ENCODE measurements around the gene DHX29. TPM values are rescaled to one million over a fixed set of nuclear protein-coding genes. Genes with fewer than 3 reads are reported as not detected.
A peak's percentile ranks its signal among the peaks of the same experiment; 100 is the strongest.

The DHX29 gene
- total RNA-seq, 1 experiment from 2014 or later, result 30.3 TPM

DNA sequence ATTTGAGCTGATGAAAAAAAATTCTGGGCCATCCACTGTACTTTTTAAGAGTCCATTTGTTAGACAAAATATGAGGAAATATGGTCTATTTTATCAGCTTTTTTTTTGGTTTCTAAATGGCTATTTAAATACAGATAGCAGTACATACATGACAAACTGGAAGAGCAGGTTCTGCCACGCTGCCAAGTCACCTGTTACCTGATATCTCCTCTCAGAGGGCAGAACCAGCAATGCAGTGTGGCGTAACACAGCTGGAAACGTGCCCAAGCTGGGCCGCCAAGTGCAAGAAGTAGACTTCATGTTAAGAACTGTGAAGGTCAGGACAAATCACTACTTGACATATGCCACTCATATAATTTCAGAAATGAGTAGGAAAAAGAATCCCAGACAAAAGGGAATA, 88.5 kb downstream of the DHX29 start:
- no peak overlapping the region for H3K27ac ChIP-seq (ENCODE audit: insufficient read length, low read depth, low read length)
- H3K14ac ChIP-seq (ENCODE audit: insufficient read depth, low read length), result no peak overlapping the region
- no peak overlapping the region for H2AK5ac ChIP-seq (ENCODE audit: insufficient read length, low read length)
- Mint-ChIP-seq H3K9me3 (peaks cover 2 to 13% of the 10 kb centered on the region in 2 experiments; a peak in 2 of 5 replicates), H3K4me3 (no peak overlapping the region), H3K27me3 (ENCODE audit: low read depth) (peaks cover 73% of the 10 kb centered on the region), H3K36me3 (ENCODE audit: insufficient read depth in 1 of 3, low read depth in 3 of 3) (no peaks in the 10 kb centered on the region; a peak in 1 of 7 replicates), H3K4me1 (peaks cover 22 to 29% of the 10 kb centered on the region in 2 experiments), H3K27ac (no peak overlapping the region)
- no peak overlapping the region for H2BK5ac ChIP-seq (ENCODE audit: insufficient read length, low read length)
- H4K5ac ChIP-seq (ENCODE audit: insufficient read length, low read depth, low read length), result no peak overlapping the region
- no peak overlapping the region for H4K91ac ChIP-seq (ENCODE audit: insufficient read length, low read depth, low read length)
- no peak overlapping the region for H2BK12ac ChIP-seq (ENCODE audit: insufficient read length, low read depth, low read length)
- H2BK20ac ChIP-seq (ENCODE audit: low read depth, low read length, poor library complexity, severe bottlenecking), result no peak overlapping the region
- H4K8ac ChIP-seq (replicated peaks; ENCODE audit: insufficient read length, low read depth, low read length), result no peak overlapping the region
- no peaks in the 10 kb centered on the region for H3K23me2 ChIP-seq (ENCODE audit: insufficient read length, low read depth, low read length, poor library complexity, severe bottlenecking)
- H3K9ac ChIP-seq (ENCODE audit: extremely low read depth, insufficient read length, low read length), result no peak overlapping the region
- H3K23ac ChIP-seq (ENCODE audit: insufficient read length, low read depth, low read length), result no peak overlapping the region
- no peaks in the 10 kb centered on the region for H3K79me2 ChIP-seq (ENCODE audit: insufficient read depth, low read length)
- no peak overlapping the region for H2BK120ac ChIP-seq (ENCODE audit: low read depth, low read length, poor library complexity, severe bottlenecking)
- no peaks in the 10 kb centered on the region for H3K79me1 ChIP-seq (ENCODE audit: insufficient read depth, low read depth, low read length, poor library complexity, severe bottlenecking)
- H3T11ph ChIP-seq (ENCODE audit: low read length), result no peak overlapping the region
- no CpG with 5 or more reads among the region's 4 CpGs for WGBS (ENCODE audit: extremely low coverage, insufficient read length, low lambda C conversion rate)
- no peak overlapping the region for H3K4ac ChIP-seq (ENCODE audit: low read depth, low read length)
- no peak overlapping the region for H3K56ac ChIP-seq (ENCODE audit: insufficient read length, low read depth, low read length)
- no peak overlapping the region for H2BK15ac ChIP-seq (ENCODE audit: low read depth, low read length)
- no peaks in the 10 kb centered on the region for H4K20me1 ChIP-seq (ENCODE audit: control insufficient read depth, insufficient read depth, insufficient read length)
- H3K27me3 ChIP-seq (ENCODE audit: insufficient read depth, low read length), result peaks cover 38% of the 10 kb centered on the region
- H2AFZ ChIP-seq (ENCODE audit: low read length), result no peak overlapping the region
- H3K9me3 ChIP-seq (ENCODE audit: control insufficient read depth, low read depth, low read length), result no peaks in the 10 kb centered on the region
- H3K18ac ChIP-seq (ENCODE audit: insufficient read length, low read depth, low read length), result no peak overlapping the region
- H3K4me1 ChIP-seq (ENCODE audit: insufficient read depth, low read length), result no peaks in the 10 kb centered on the region
- TF ChIP-seq, protein P1, sequence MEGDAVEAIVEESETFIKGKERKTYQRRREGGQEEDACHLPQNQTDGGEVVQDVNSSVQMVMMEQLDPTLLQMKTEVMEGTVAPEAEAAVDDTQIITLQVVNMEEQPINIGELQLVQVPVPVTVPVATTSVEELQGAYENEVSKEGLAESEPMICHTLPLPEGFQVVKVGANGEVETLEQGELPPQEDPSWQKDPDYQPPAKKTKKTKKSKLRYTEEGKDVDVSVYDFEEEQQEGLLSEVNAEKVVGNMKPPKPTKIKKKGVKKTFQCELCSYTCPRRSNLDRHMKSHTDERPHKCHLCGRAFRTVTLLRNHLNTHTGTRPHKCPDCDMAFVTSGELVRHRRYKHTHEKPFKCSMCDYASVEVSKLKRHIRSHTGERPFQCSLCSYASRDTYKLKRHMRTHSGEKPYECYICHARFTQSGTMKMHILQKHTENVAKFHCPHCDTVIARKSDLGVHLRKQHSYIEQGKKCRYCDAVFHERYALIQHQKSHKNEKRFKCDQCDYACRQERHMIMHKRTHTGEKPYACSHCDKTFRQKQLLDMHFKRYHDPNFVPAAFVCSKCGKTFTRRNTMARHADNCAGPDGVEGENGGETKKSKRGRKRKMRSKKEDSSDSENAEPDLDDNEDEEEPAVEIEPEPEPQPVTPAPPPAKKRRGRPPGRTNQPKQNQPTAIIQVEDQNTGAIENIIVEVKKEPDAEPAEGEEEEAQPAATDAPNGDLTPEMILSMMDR (conservative IDR thresholded peaks at IDR 0.05), result no peak
- no peak overlapping the region for H3K4me2 ChIP-seq (ENCODE audit: insufficient read depth, insufficient read length, low read length)
- DNase-seq, result peak; percentile 62

Measured in H9 (cell line).